ENCODE data around the gene FOXG1. TPM values are rescaled to one million over a fixed set of nuclear protein-coding genes. Genes with fewer than 3 reads are reported as not detected.

The FOXG1 gene
- total and polyA plus RNA-seq, 2 donors (not counting 3 experiments of a cell fraction or from before 2014, with no cell fraction given), result not detected

- H3K9me3 ChIP-seq (replicated peaks; ENCODE audit: control insufficient read depth, insufficient read depth, low read length), result no peaks in the 10 kb centered on the region
- FAIRE-seq, result no peak
- H2AFZ ChIP-seq (ENCODE audit: low read depth, low read length), result no peak overlapping the region
- H3K27me3 ChIP-seq (ENCODE audit: control insufficient read depth in 2 of 2, insufficient read depth in 2 of 2, low read length in 2 of 2), result peaks cover 39 to 100% of the 10 kb centered on the region in 2 experiments
- POLR2A ChIA-PET, result no interaction called here
- CTCF ChIA-PET, result interaction anchor here (1.0 to 1.5 kb wide), 3 partner anchors 15 to 26 kb away, joined by 3 to 5 read pairs (median 3); no protein-coding TSS in a partner anchor
- no peaks in the 10 kb centered on the region for H3K36me3 ChIP-seq (ENCODE audit: control insufficient read depth in 2 of 2, extremely low read depth in 1 of 2, insufficient read depth in 2 of 2, low read length in 2 of 2)
- no TSS peak for BruUV-seq (replicated peaks)
- intact Hi-C loops (cut with micrococcal nuclease), result no loop called here
- no peak overlapping the region for H3K9ac ChIP-seq (replicated peaks; ENCODE audit: extremely low read depth, insufficient read depth, low read length)
- H3K4me2 ChIP-seq (ENCODE audit: insufficient read depth, low read length), result no peak overlapping the region
- H3K4me1 ChIP-seq (ENCODE audit: control insufficient read depth, extremely low read depth, insufficient read depth, low read length), result no peaks in the 10 kb centered on the region
- no peak for DNase-seq (ENCODE audit: low read depth, low spot score)
- no peak overlapping the region for H3K4me3 ChIP-seq (replicated peaks in 1 of 3; ENCODE audit: insufficient read depth in 1 of 3, low read depth in 1 of 3, low read length in 3 of 3)
- dilution Hi-C loops (cut with MboI; ENCODE audit: extremely low pct_ligation_motif_present, low sequenced_read_pairs), result no loop called here
- TF ChIP-seq FOS (IDR thresholded peaks at IDR 0.05; ENCODE audit: borderline replicate concordance, insufficient read depth, low read length), result no peak
- TF ChIP-seq JUN (IDR thresholded peaks at IDR 0.05; ENCODE audit: borderline replicate concordance, insufficient read depth, insufficient read length, low read depth), result no peak
- TF ChIP-seq CTCF (IDR thresholded peaks at IDR 0.05; ENCODE audit: extremely low read depth in 1 of 2, insufficient read depth in 1 of 2, low read depth in 1 of 2, low read length in 2 of 2), result no peak
- TF ChIP-seq EZH2 (IDR thresholded peaks at IDR 0.05; ENCODE audit: borderline replicate concordance, low read depth, low read length, severe bottlenecking), result no peak
- no peak for TF ChIP-seq POLR2AphosphoS5 (IDR thresholded peaks at IDR 0.05; ENCODE audit: insufficient read depth, low read depth, low read length)
- no peak for TF ChIP-seq MYC (IDR thresholded peaks at IDR 0.05; ENCODE audit: low read depth, low read length)
- TF ChIP-seq MAX (IDR thresholded peaks at IDR 0.05; ENCODE audit: insufficient read depth, insufficient read length), result no peak
- no peak for TF ChIP-seq GATA2 (IDR thresholded peaks at IDR 0.05; ENCODE audit: insufficient read depth, insufficient read length, low read depth, low read length)
- no peak for TF ChIP-seq POLR2A (IDR thresholded peaks at IDR 0.05; ENCODE audit: low read depth, low read length)
- H4K20me1 ChIP-seq (replicated peaks; ENCODE audit: control insufficient read depth, extremely low read depth, insufficient read depth, low read length), result no peaks in the 10 kb centered on the region
- no peaks in the 10 kb centered on the region for H3K79me2 ChIP-seq (ENCODE audit: control insufficient read depth, insufficient read depth, low read length)
- H3K27ac ChIP-seq (ENCODE audit: insufficient read depth, low read depth, low read length), result no peak overlapping the region
- H3K9me1 ChIP-seq (replicated peaks; ENCODE audit: control insufficient read depth, extremely low read depth, insufficient read depth, low read length), result no peaks in the 10 kb centered on the region
Measured at GRCh38 chr14:28779456-28779855, 12.9 kb downstream of the FOXG1 start.

Measured in endothelial cell of umbilical vein (primary cell).